Keratinocyte (primary cell): ENCODE data around the gene JAG2. TPM values are rescaled to one million over a fixed set of nuclear protein-coding genes. Genes with fewer than 3 reads are reported as not detected.

Experiments used
- DNase-seq: peaks from one replicate; pipeline ENCODE4 v3.0.0-alpha.2; 2011; ENCODE audit warnings: low read depth, missing footprints, low spot score
- FAIRE-seq: peaks from 2 replicates; lab custom pipeline; 2011; peaks lifted over from hg19 to GRCh38; lab: Jason Lieb, UNC
- H2AFZ ChIP-seq: 2 replicates; pipeline ENCODE4 v1.6.0; 2012; ENCODE audit warnings: low read length, control low read depth, inconsistent platforms; ENCODE audit not compliant: control insufficient read depth
- H3K27ac ChIP-seq: 2 replicates; pipeline ENCODE4 v1.5.1; 2011; ENCODE audit warnings: low read length; ENCODE audit not compliant: control insufficient read depth, insufficient read depth
- H3K27me3 ChIP-seq: 3 replicates; pipeline ENCODE4 v1.6.0; 2011; ENCODE audit warnings: low read length; ENCODE audit not compliant: control insufficient read depth, insufficient read depth; ENCODE audit errors: extremely low read depth
- H3K36me3 ChIP-seq, 2 experiments: 2 replicates in 1 of 2; 3 replicates in 1 of 2; pipeline ENCODE4 v1.5.1; 2011; ENCODE audit warnings: low read length in 2 of 2, mild to moderate bottlenecking in 1 of 2; ENCODE audit not compliant: control insufficient read depth in 2 of 2, insufficient read depth in 2 of 2; ENCODE audit errors: extremely low read depth in 1 of 2
- H3K4me1 ChIP-seq: 3 replicates; pipeline ENCODE4 v1.5.1; 2011; ENCODE audit warnings: low read length; ENCODE audit not compliant: control insufficient read depth, insufficient read depth; ENCODE audit errors: extremely low read depth
- H3K4me2 ChIP-seq: 3 replicates; pipeline ENCODE4 v1.6.0; 2011; ENCODE audit warnings: low read depth, low read length; ENCODE audit not compliant: control insufficient read depth, insufficient read depth; ENCODE audit errors: extremely low read depth
- H3K4me3 ChIP-seq, 3 experiments: fragments of 200-600 bp in 1 of 3; sonication (generic) in 1 of 3; 2 replicates in 2 of 3; 3 replicates in 1 of 3; pipeline ENCODE4 v1.5.1; 2011 to 2016; ENCODE audit warnings: low read length in 3 of 3, mild to moderate bottlenecking in 3 of 3, control low read depth in 2 of 3, inconsistent platforms in 1 of 3, low read depth in 1 of 3, mixed read lengths in 1 of 3, mixed run types in 1 of 3, moderate library complexity in 1 of 3; ENCODE audit not compliant: control insufficient read depth in 2 of 3, insufficient read depth in 2 of 3; ENCODE audit errors: extremely low read depth in 1 of 3
- H3K79me2 ChIP-seq: 2 replicates; pipeline ENCODE4 v1.6.0; 2012; ENCODE audit warnings: low read length; ENCODE audit not compliant: control insufficient read depth, insufficient read depth
- H3K9ac ChIP-seq: 3 replicates; pipeline ENCODE4 v1.6.0; 2011; ENCODE audit warnings: low read length; ENCODE audit not compliant: control insufficient read depth, insufficient read depth; ENCODE audit errors: extremely low read depth
- H3K9me1 ChIP-seq: 3 replicates; pipeline ENCODE4 v1.6.0; 2011; ENCODE audit warnings: low read length; ENCODE audit not compliant: control insufficient read depth, insufficient read depth; ENCODE audit errors: extremely low read depth
- H3K9me3 ChIP-seq: 2 replicates; pipeline ENCODE4 v1.5.1; 2012; ENCODE audit warnings: low read depth, low read length; ENCODE audit not compliant: control insufficient read depth
- H4K20me1 ChIP-seq: 3 replicates; pipeline ENCODE4 v1.6.0; 2011; ENCODE audit warnings: low read length; ENCODE audit not compliant: control insufficient read depth, insufficient read depth; ENCODE audit errors: extremely low read depth
- CTCF ChIP-seq, 3 experiments: IDR thresholded peaks in 1 of 3; conservative IDR thresholded peaks in 1 of 3; optimal IDR thresholded peaks in 1 of 3; 2 replicates in 2 of 3; 3 replicates in 1 of 3; pipeline versions ENCODE3 to v1.5.1; 2011; ENCODE audit warnings: low read length in 3 of 3, mild to moderate bottlenecking in 3 of 3, moderate library complexity in 2 of 3, control low read depth in 1 of 3, inconsistent platforms in 1 of 3; ENCODE audit not compliant: insufficient read depth in 2 of 3; ENCODE audit errors: extremely low read depth in 1 of 3
- EZH2 ChIP-seq: IDR thresholded peaks from one replicate; pipeline ENCODE4 v1.6.1; 2012; ENCODE audit warnings: inconsistent platforms, mild to moderate bottlenecking, low read length, moderate library complexity
- dilution Hi-C: fragments of 300-500 bp; cut with MboI; formaldehyde crosslinking; loops from one replicate; pipeline ENCODE4 v1.7.0; 2020; ENCODE audit warnings: low sequenced_read_pairs; ENCODE audit not compliant: extremely low pct_ligation_motif_present
- polyA plus RNA-seq, 5 experiments: library from polyadenylated mRNA; depleted of rRNA in 3 of 5; stranded (reverse) in 3 of 5; stranded (forward) in 1 of 5; unstranded in 1 of 5; fragments of >200 nt; gene quantifications; 1 replicate in 1 of 5; 2 replicates in 3 of 5; 3 replicates in 1 of 5; pipeline versions ENCODE4 v1.2.1 to v1.2.3, GENCODE V29; 2011 to 2012; ENCODE audit warnings: missing spikeins in 2 of 5, low read depth in 1 of 5, low replicate concordance in 1 of 5

The JAG2 gene
- polyA plus RNA-seq, 1 donor (not counting 4 experiments of a cell fraction or from before 2014, with no cell fraction given), result 28.3 TPM

GRCh38 chr14:105150368-105151083 lies 18.1 kb downstream of the JAG2 start:
- dilution Hi-C loops, result no loop called here
- H4K20me1 ChIP-seq, result peaks cover 7% of the 10 kb centered on the region
- H3K36me3 ChIP-seq, result peaks cover 10 to 26% of the 10 kb centered on the region in 2 experiments
- H2AFZ ChIP-seq, result no peak overlapping the region
- TF ChIP-seq EZH2 (no peak), CTCF (optimal IDR thresholded peaks at IDR 0.05 in 1 of 3, IDR thresholded peaks at IDR 0.05 in 1 of 3, conservative IDR thresholded peaks at IDR 0.05 in 1 of 3; ENCODE audit: extremely low read depth in 1 of 3, insufficient read depth in 2 of 3, low read length in 3 of 3) (no peak)
- DNase-seq (no peak), FAIRE-seq (no peak)
- H3K9ac ChIP-seq, result no peak overlapping the region
- no peaks in the 10 kb centered on the region for H3K79me2 ChIP-seq
- H3K4me2 ChIP-seq, result no peak overlapping the region
- no peak overlapping the region for H3K4me3 ChIP-seq
- no peaks in the 10 kb centered on the region for H3K9me1 ChIP-seq
- no peaks in the 10 kb centered on the region for H3K9me3 ChIP-seq
- H3K27me3 ChIP-seq, result no peaks in the 10 kb centered on the region
- H3K27ac ChIP-seq, result no peak overlapping the region
- no peaks in the 10 kb centered on the region for H3K4me1 ChIP-seq

- no peak overlapping the region for H3K4me2 ChIP-seq
- H3K36me3 ChIP-seq, result peaks cover 12 to 32% of the 10 kb centered on the region in 2 experiments
- H3K4me1 ChIP-seq, result no peaks in the 10 kb centered on the region
- no peak for TF ChIP-seq EZH2
- TF ChIP-seq CTCF (optimal IDR thresholded peaks at IDR 0.05 in 1 of 3, IDR thresholded peaks at IDR 0.05 in 1 of 3, conservative IDR thresholded peaks at IDR 0.05 in 1 of 3; ENCODE audit: extremely low read depth in 1 of 3, insufficient read depth in 2 of 3, low read length in 3 of 3), result no peak
- H3K79me2 ChIP-seq, result no peaks in the 10 kb centered on the region
- dilution Hi-C loops, result no loop called here
- FAIRE-seq, result no peak
- H4K20me1 ChIP-seq, result peaks cover 7% of the 10 kb centered on the region
- no peak overlapping the region for H3K9ac ChIP-seq
- no peak for DNase-seq
- no peaks in the 10 kb centered on the region for H3K27me3 ChIP-seq
- no peak overlapping the region for H3K4me3 ChIP-seq
- no peak overlapping the region for H2AFZ ChIP-seq
- no peaks in the 10 kb centered on the region for H3K9me1 ChIP-seq
- no peaks in the 10 kb centered on the region for H3K9me3 ChIP-seq
- no peak overlapping the region for H3K27ac ChIP-seq
Measured at GRCh38 chr14:105150026-105150367, 18.6 kb downstream of the JAG2 start.
